Measurements from ENCODE around the gene CHD8. TPM values are rescaled to one million over a fixed set of nuclear protein-coding genes. Genes with fewer than 3 reads are reported as not detected.

CHD8 gene
- total RNA-seq, 2 donors from 2014 or later = 31.9 to 39.1 TPM

DNA sequence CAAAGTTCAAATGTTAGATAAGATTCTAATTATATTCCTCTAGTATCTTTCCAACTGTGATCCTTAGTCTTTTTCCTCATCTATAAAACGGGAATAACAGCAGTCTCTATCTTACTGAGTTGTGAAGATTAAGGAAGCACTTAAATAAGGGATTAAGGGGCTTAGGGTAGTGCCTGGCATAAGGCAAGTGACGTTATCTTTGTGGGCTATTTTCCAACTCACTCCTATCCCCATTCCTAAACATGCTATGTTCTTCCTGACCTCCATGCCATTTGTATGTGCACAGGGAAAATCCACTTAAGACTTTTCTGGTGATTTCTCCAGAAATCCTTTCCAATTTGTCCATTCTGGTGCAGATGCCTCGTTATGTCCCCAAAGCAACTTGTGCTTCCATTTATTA, 105.4 kb downstream of the CHD8 start:
- H3K4me3 ChIP-seq = no peak overlapping the region
- no peak overlapping the region for H3K27ac ChIP-seq
- no peak for DNase-seq (ENCODE audit: low spot score)
- H3K36me3 ChIP-seq = peaks cover 40% of the 10 kb centered on the region
- H3K4me1 ChIP-seq = no peaks in the 10 kb centered on the region
- H3K9me3 ChIP-seq = no peaks in the 10 kb centered on the region
- TF ChIP-seq, protein P1, sequence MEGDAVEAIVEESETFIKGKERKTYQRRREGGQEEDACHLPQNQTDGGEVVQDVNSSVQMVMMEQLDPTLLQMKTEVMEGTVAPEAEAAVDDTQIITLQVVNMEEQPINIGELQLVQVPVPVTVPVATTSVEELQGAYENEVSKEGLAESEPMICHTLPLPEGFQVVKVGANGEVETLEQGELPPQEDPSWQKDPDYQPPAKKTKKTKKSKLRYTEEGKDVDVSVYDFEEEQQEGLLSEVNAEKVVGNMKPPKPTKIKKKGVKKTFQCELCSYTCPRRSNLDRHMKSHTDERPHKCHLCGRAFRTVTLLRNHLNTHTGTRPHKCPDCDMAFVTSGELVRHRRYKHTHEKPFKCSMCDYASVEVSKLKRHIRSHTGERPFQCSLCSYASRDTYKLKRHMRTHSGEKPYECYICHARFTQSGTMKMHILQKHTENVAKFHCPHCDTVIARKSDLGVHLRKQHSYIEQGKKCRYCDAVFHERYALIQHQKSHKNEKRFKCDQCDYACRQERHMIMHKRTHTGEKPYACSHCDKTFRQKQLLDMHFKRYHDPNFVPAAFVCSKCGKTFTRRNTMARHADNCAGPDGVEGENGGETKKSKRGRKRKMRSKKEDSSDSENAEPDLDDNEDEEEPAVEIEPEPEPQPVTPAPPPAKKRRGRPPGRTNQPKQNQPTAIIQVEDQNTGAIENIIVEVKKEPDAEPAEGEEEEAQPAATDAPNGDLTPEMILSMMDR (IDR thresholded peaks at IDR 0.05) = no peak
- H3K27me3 ChIP-seq = no peaks in the 10 kb centered on the region

DNA sequence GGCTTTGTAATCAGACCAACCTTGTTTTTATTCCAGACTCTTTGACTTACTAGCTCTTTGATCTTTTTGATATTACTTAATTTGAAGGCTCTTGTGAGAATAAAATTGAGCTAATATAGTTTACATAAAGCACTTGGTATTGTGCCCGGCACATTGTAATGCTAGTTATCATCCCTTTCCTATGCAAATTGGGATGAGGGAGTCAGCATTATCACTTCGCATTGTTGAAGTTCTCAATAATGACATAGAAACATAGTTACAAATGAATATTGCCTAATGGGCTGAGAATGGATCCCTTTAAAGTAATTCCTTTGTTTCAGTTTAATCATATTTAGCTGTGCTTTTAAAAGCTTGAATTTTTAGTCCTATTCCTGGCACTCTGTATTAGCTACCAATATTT, 108.7 kb downstream of the CHD8 start:
- Histone ChIP-seq H3K27me3 (no peaks in the 10 kb centered on the region), H3K36me3 (peaks cover 8% of the 10 kb centered on the region), H3K9me3 (no peaks in the 10 kb centered on the region), H3K4me3 (no peak overlapping the region), H3K27ac (no peak overlapping the region), H3K4me1 (no peaks in the 10 kb centered on the region)
- DNase-seq (ENCODE audit: low spot score) = no peak
- TF ChIP-seq, protein P1 (IDR thresholded peaks at IDR 0.05) = no peak

DNA sequence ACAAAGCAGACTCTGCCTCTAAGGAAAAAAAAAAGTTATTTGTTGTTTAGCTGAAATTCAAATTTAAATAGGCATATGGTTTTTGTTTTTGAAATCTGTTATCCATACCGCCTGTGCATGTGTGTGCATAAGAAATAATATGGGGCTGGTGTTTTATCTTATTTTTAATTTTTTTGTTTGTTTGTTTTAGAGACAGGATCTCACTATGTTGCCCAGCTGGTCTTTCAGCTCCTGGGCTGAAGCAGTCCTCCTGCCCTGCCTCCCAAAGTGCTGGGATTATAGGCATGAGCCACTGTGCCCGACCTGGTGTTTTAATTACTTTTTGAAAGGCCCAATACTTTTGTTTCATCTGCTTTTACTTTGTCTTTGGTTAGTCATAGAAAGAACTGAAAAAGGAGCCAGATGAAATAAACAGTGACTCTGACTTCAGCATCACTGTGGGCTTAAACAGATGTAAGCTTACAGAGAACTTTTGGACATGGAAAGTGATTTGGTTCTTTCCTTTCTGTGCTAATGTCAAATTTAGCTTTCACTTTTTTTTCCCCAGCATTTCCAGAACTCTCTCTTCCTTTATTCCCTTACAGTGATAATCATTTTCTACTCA, 109.3 kb downstream of the CHD8 start:
- no peaks in the 10 kb centered on the region for H3K4me1 ChIP-seq
- H3K4me3 ChIP-seq = no peak overlapping the region
- DNase-seq (ENCODE audit: low spot score) = no peak
- no peak overlapping the region for H3K27ac ChIP-seq
- no peaks in the 10 kb centered on the region for H3K27me3 ChIP-seq
- H3K36me3 ChIP-seq = peaks cover 2% of the 10 kb centered on the region
- H3K9me3 ChIP-seq = no peaks in the 10 kb centered on the region
- TF ChIP-seq, protein P1 (IDR thresholded peaks at IDR 0.05) = no peak

DNA sequence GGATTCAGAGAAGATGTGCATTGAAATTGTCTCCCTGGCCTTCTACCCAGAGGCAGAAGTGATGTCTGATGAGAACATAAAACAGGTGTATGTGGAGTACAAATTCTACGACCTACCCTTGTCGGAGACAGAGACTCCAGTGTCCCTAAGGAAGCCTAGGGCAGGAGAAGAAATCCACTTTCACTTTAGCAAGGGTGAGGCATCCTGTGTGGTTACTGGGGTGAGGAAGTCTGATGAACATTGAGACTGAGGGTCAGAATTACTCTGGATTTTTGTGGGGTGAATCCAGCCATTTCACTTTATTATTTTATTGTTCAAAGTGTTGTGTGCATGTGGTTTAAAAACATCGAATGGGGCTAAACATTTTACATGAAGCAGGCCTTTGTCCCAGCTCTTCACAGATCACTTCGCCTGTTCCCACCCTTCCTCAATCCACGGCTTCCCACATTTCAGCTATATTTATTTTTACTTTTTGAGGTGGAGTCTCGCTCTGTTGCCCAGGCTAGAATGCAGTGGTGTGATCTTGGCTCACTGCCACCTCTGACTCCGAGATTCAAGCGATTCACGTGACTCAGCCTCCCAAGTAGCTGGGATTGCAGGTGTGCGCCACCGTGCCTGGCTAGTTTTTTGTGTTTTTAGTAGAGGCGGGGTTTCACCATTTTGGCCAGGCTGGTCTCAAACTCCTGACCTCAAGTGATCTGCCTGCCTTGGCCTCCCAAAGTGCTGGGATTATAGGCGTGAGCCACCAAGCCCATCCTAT, 112.7 kb downstream of the CHD8 start:
- no peaks in the 10 kb centered on the region for H3K9me3 ChIP-seq
- TF ChIP-seq, protein P1 (IDR thresholded peaks at IDR 0.05) = no peak
- H3K27me3 ChIP-seq = no peaks in the 10 kb centered on the region
- H3K27ac ChIP-seq = no peak overlapping the region
- no peak for DNase-seq (ENCODE audit: low spot score)
- no peaks in the 10 kb centered on the region for H3K36me3 ChIP-seq
- H3K4me1 ChIP-seq = no peaks in the 10 kb centered on the region
- no peak overlapping the region for H3K4me3 ChIP-seq

Other genes with a start within 250 kb of the CHD8 start
- gene HNRNPC, start 186.7 kb downstream of the CHD8 start, total RNA-seq = 100 to 1,000 TPM; 254 to 277 TPM
- under 1 TPM in 1 of 2 donors, not detected in 1; 0.12 TPM for gene RPGRIP1, start 176.0 kb downstream of the CHD8 start, total RNA-seq
- gene SUPT16H, start 72.1 kb downstream of the CHD8 start, total RNA-seq = 10 to 100 TPM; 30.0 to 35.9 TPM
- gene RAB2B, start 20.8 kb upstream of the CHD8 start, total RNA-seq = 10 to 100 TPM; 11.8 to 22.2 TPM
- 10 to 100 TPM; 40.2 to 40.3 TPM for gene TOX4, start 21.1 kb upstream of the CHD8 start, total RNA-seq
- 10 to 100 TPM; 25.1 to 27.4 TPM for gene METTL3, start 55.2 kb upstream of the CHD8 start, total RNA-seq
- 10 to 100 TPM in 1 of 2 donors, 1 to 10 TPM in 1; 4.9 to 15.7 TPM for gene SALL2, start 70.2 kb upstream of the CHD8 start, total RNA-seq
- not detected for gene OR10G3, start 124.0 kb upstream of the CHD8 start, total RNA-seq
- gene OR10G2, start 178.8 kb upstream of the CHD8 start, total RNA-seq = not detected
- not detected for gene OR4E2, start 197.7 kb upstream of the CHD8 start, total RNA-seq
- not detected for gene OR4E1, start 217.7 kb upstream of the CHD8 start, total RNA-seq